Lung (tissue), 12 donors: ENCODE data around the gene ISG20. TPM values are rescaled to one million over a fixed set of nuclear protein-coding genes. Genes with fewer than 3 reads are reported as not detected.

ENCODE experiments used
- ATAC-seq: fragments of 200-7000 bp; cut with Tn5 transposase; one replicate; pipeline ENCODE4 v1.9.1; 2020; ENCODE audit warnings: moderate number of reproducible peaks; ENCODE audit not compliant: insufficient read depth, low FRiP score
- DNase-seq, 3 donors: peaks; one replicate each; pipeline ENCODE4 v3.0.0-alpha.2; 2013 to 2017
- H3K27ac ChIP-seq, 2 donors: one replicate each; pipeline ENCODE4 v1.5.1; 2013; ENCODE audit warnings: mild to moderate bottlenecking in 2 of 2, moderate library complexity in 2 of 2, control low read depth in 1 of 2, inconsistent platforms in 1 of 2, low read depth in 1 of 2, low read length in 1 of 2
- H3K27me3 ChIP-seq, 3 donors: one replicate each; pipeline ENCODE4 v1.5.1; 2013; ENCODE audit warnings: low read length in 2 of 3; ENCODE audit not compliant: control insufficient read depth in 3 of 3, insufficient read depth in 3 of 3
- H3K36me3 ChIP-seq, 4 donors: one replicate each; pipeline ENCODE4 v1.5.1; 2013; ENCODE audit warnings: low read length in 4 of 4, mild to moderate bottlenecking in 1 of 4, moderate library complexity in 1 of 4; ENCODE audit not compliant: control insufficient read depth in 4 of 4, insufficient read depth in 4 of 4
- H3K4me1 ChIP-seq, 5 donors: one replicate each; pipeline ENCODE4 v1.5.1; 2013; ENCODE audit warnings: low read length in 5 of 5, mild to moderate bottlenecking in 2 of 5, moderate library complexity in 1 of 5; ENCODE audit not compliant: control insufficient read depth in 5 of 5, insufficient read depth in 5 of 5
- H3K4me3 ChIP-seq: one replicate; pipeline ENCODE4 v1.5.1; 2013; ENCODE audit warnings: mild to moderate bottlenecking, control low read depth, moderate library complexity
- H3K9ac ChIP-seq, 2 donors: one replicate each; pipeline ENCODE4 v1.5.1; 2013; ENCODE audit warnings: low read length in 2 of 2, control low read depth in 1 of 2; ENCODE audit not compliant: insufficient read depth in 1 of 2
- H3K9me3 ChIP-seq, 4 donors: one replicate each; pipeline ENCODE4 v1.5.1; 2013; ENCODE audit warnings: low read length in 3 of 4, mild to moderate bottlenecking in 1 of 4, moderate library complexity in 1 of 4; ENCODE audit not compliant: control insufficient read depth in 4 of 4, insufficient read depth in 3 of 4
- CTCF ChIP-seq: IDR thresholded peaks from 2 replicates; pipeline ENCODE4 v1.5.1; 2012; ENCODE audit warnings: mild to moderate bottlenecking; ENCODE audit errors: control extremely low read depth, extremely low read depth
- WGBS, 2 donors: extraction: QIAGEN DNeasy Blood & Tissue Kit; methylation state at CpG; one replicate each; pipeline ENCODE4 v1.1.7; 2013; 5-methylcytosine and 5-hydroxymethylcytosine counted together
- polyA plus RNA-seq, 2 donors: library from polyadenylated mRNA; stranded (reverse); fragments of 200-250 nt; gene quantifications; one replicate each; pipeline ENCODE4 v1.2.1, GENCODE V29; 2013
- total RNA-seq, 2 donors: library from RNA; depleted of rRNA in 1 of 2; stranded (reverse); fragments of >200 nt in 1 of 2; gene quantifications; one replicate each; pipeline ENCODE4 v1.2.1, GENCODE V29; 2014 to 2021
- donor health status: control.
- donor health status: control.
- donor health status: Bipolar disorder and iron deficiency.
- donor health status: healthy.
- donor health status: DM: yes; HTN: yes; CAD: no.

Gene ISG20
- total and polyA plus RNA-seq, 4 donors: 18.5 to 61.6 (median 46.6) TPM

- ATAC-seq (no peak), DNase-seq (no peak)
- no peaks in the 10 kb centered on the region for H3K4me1 ChIP-seq
- 79 to 82% methylated on average over 4 of the region's 4 CpGs for WGBS, 2 donors
- peaks cover 0 to 2% (median 0%) of the 10 kb centered on the region in 4 donors for H3K9me3 ChIP-seq
- no peak overlapping the region for H3K4me3 ChIP-seq
- no peak for TF ChIP-seq CTCF
- no peak overlapping the region for H3K27ac ChIP-seq
- no peak overlapping the region for H3K9ac ChIP-seq
- peaks cover 0 to 2% (median 0%) of the 10 kb centered on the region in 4 donors for H3K36me3 ChIP-seq
- H3K27me3 ChIP-seq: no peaks in the 10 kb centered on the region
Observed at GRCh38 chr15:88674661-88675060, 35.8 kb downstream of the ISG20 start.

- Histone ChIP-seq H3K36me3 (peaks cover 0 to 2% (median 0%) of the 10 kb centered on the region in 4 donors), H3K27ac (no peak overlapping the region), H3K9me3 (no peaks in the 10 kb centered on the region), H3K4me1 (no peaks in the 10 kb centered on the region), H3K4me3 (no peak overlapping the region), H3K9ac (no peak overlapping the region), H3K27me3 (no peaks in the 10 kb centered on the region)
- DNase-seq (no peak), ATAC-seq (no peak)
- WGBS, 2 donors: 91 to 94% methylated on average over 6 of the region's 6 CpGs
- no peak for TF ChIP-seq CTCF
Observed at GRCh38 chr15:88678755-88679154, 39.9 kb downstream of the ISG20 start.

GRCh38 chr15:88680241-88681001 is 41.6 kb downstream of the ISG20 start:
- Histone ChIP-seq H3K27me3 (no peaks in the 10 kb centered on the region), H3K27ac (no peak overlapping the region), H3K9ac (no peak overlapping the region), H3K36me3 (peaks cover 0 to 2% (median 0%) of the 10 kb centered on the region in 4 donors), H3K4me3 (no peak overlapping the region), H3K4me1 (no peaks in the 10 kb centered on the region), H3K9me3 (no peaks in the 10 kb centered on the region)
- DNase-seq (no peak), ATAC-seq (no peak)
- 91 to 96% methylated on average over 13 of the region's 13 CpGs for WGBS, 2 donors
- no peak for TF ChIP-seq CTCF
